GM23338 (cell line): ENCODE measurements around the gene GAPDH.

Experiments
- CREB1 ChIP-seq: fragments of 250-450 bp; sonication (Bioruptor Pico); IDR thresholded peaks from 2 replicates; pipeline ENCODE4 v1.5.0; 2020; ENCODE audit warnings: low read depth, mild to moderate bottlenecking, moderate library complexity
- CTCF ChIP-seq, 2 experiments: fragments of 200-600 bp in 1 of 2; sonication (generic) in 1 of 2; conservative IDR thresholded peaks; 2 replicates each; pipeline versions ENCODE4 v1.5.1 to v1.6.1; 2016 to 2017; ENCODE audit warnings: antibody characterized with exemption in 2 of 2, low read depth in 2 of 2, mild to moderate bottlenecking in 2 of 2, moderate library complexity in 1 of 2
- ETS1 ChIP-seq: IDR thresholded peaks from 2 replicates; pipeline ENCODE4 v1.6.1; 2016; ENCODE audit warnings: antibody characterized with exemption
- EZH2 ChIP-seq: fragments of 200-600 bp; sonication (generic); IDR thresholded peaks from one replicate; pipeline ENCODE4 v1.8.0; 2017; ENCODE audit warnings: antibody characterized with exemption, mild to moderate bottlenecking, low read depth; ENCODE audit not compliant: unreplicated experiment
- EZH2phosphoT487 ChIP-seq: fragments of 200-600 bp; sonication (generic); IDR thresholded peaks from one replicate; pipeline ENCODE4 v1.8.1; 2018; ENCODE audit warnings: antibody characterized with exemption; ENCODE audit not compliant: unreplicated experiment
- JUNB ChIP-seq: IDR thresholded peaks from one replicate; pipeline ENCODE4 v1.6.1; 2016; ENCODE audit warnings: antibody characterized with exemption; ENCODE audit not compliant: unreplicated experiment
- NANOG ChIP-seq: IDR thresholded peaks from 2 replicates; pipeline ENCODE4 v1.6.1; 2016; ENCODE audit warnings: antibody characterized with exemption, borderline replicate concordance
- POLR2AphosphoS5 ChIP-seq: IDR thresholded peaks from 2 replicates; pipeline ENCODE4 v1.6.1; 2016; ENCODE audit warnings: antibody characterized with exemption, low read depth
- REST ChIP-seq: IDR thresholded peaks from one replicate; pipeline ENCODE4 v1.6.1; 2018; ENCODE audit warnings: antibody characterized with exemption; ENCODE audit not compliant: unreplicated experiment
- ZNF114 ChIP-seq: fragments of 250-450 bp; sonication (Bioruptor Pico); IDR thresholded peaks from 2 replicates; pipeline ENCODE4 v1.5.0; 2020; ENCODE audit warnings: mild to moderate bottlenecking, moderate library complexity
- ZNF331 ChIP-seq: fragments of 250-450 bp; sonication (Bioruptor Pico); IDR thresholded peaks from 2 replicates; pipeline ENCODE4 v1.5.0; 2020; ENCODE audit warnings: low read depth, mild to moderate bottlenecking, moderate library complexity
- ZNF462 ChIP-seq: fragments of 250-450 bp; sonication (Bioruptor Pico); IDR thresholded peaks from 2 replicates; pipeline ENCODE4 v1.5.0; 2020; ENCODE audit warnings: mild to moderate bottlenecking, moderate library complexity

- TF ChIP-seq CTCF (conservative IDR thresholded peaks at IDR 0.05; ENCODE audit: low read depth in 2 of 2) = peak in 1 of 2 experiments; percentile 33; a peak in 2 of 4 replicates
- TF ChIP-seq EZH2 = no peak
- no peak for TF ChIP-seq POLR2AphosphoS5
- TF ChIP-seq ETS1 = no peak
- no peak for TF ChIP-seq CREB1 (CRISPR knock-in tag)
- TF ChIP-seq JUNB = no peak
- TF ChIP-seq REST = no peak
- no peak for TF ChIP-seq NANOG
- no peak for TF ChIP-seq ZNF114
- no peak for TF ChIP-seq ZNF462
- TF ChIP-seq ZNF331 (CRISPR knock-in tag) = no peak
- no peak for TF ChIP-seq EZH2phosphoT487
Observed at GRCh38 chr12:6494258-6494743, 40.0 kb upstream of the GAPDH start.
